Parietal lobe (tissue), 1 donor: ENCODE data around the gene RNF14. TPM values are rescaled to one million over a fixed set of nuclear protein-coding genes. Genes with fewer than 3 reads are reported as not detected.

Source experiments
- total RNA-seq: library from RNA; depleted of rRNA; stranded (reverse); fragments of >200 nt; gene quantifications from one replicate; pipeline ENCODE4 v1.2.3, GENCODE V29; 2014

RNF14 gene, protein sequence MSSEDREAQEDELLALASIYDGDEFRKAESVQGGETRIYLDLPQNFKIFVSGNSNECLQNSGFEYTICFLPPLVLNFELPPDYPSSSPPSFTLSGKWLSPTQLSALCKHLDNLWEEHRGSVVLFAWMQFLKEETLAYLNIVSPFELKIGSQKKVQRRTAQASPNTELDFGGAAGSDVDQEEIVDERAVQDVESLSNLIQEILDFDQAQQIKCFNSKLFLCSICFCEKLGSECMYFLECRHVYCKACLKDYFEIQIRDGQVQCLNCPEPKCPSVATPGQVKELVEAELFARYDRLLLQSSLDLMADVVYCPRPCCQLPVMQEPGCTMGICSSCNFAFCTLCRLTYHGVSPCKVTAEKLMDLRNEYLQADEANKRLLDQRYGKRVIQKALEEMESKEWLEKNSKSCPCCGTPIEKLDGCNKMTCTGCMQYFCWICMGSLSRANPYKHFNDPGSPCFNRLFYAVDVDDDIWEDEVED
- 56.0 TPM for total RNA-seq

DNA sequence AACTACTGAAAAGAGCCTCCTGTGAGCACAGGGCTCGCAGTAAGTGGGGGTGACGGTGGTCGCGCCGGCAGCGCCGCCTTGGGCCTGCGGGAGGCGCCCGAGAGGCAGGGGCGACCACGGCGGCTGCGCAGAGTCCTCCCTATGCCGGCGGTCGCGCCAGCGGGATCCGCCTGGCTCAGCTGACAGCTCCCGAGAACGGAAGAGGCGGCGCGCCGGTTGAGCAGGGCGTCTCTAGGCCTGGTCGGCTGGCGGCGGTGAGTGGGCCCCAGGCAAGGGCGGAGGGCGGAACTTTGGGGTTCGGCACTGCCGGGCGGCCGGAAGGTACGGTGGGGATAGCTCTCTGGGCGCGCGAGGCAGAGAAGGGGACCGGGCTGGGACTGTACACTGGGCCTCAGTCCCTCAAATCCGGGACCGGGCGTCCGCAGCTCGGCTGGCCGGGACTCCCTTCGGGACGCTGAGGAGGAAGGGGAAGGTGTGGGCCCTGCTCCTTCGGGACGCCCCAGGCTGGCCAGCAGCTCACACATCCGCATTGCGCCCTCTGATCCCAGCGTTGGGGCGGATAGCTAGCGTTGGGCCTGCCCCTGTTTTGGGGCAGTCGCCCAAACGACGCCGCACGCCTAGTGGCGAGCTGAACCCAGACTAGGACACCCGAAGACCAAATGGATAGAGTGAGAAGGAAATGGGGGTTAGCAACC is at the start of gene RNF14:
Gene RNF14, plus strand, starts transcription at position 192 of the 695 bp plus-strand sequence. CDS start 4,484 bp downstream, outside the sequence.

DNA sequence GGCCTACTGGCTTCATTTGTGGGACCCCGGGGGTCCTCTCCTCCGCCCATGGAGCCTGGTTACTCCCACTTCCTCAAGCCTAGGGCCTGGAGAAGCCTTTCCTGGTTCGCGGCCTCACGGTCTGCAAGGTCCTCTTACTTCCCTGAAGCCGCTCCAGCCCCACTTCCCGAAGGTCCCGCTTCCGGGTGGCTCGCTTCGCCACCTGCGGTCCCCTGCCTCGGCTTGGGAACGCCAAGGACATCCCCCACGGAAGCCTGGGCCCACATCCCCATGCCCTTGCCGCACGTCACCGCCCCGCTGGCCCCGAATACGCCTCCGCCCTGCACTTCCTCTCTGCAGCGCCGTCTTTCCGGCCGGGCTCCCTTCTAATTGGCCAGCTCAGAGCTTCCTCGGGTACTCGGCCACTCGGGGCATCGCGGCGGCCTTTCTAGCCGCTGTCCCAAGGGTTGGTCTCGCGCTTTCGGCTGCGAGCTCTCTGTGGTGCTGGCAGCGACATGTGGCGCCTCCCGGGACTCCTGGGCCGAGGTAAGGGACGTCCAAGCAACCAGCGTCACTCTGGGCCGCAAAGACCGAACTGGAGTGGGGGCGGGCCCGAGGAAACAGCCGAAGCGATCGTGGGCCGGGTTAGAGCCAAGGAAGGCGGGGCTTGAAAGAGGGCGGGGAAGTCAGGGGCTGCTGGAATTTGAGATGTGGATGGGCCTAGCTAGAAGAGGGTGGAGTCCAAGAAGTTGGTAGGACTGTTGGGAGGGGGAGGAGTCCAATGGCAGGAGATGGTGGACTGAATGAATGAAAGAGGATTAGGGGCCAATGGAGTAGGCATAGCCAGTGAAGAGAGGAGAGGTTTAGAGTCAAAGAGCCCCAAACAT is 45.2 kb upstream of the RNF14 start, which contains the start of gene DELE1:
Gene DELE1, plus strand, starts transcription at position 424 of the 866 bp plus-strand sequence. Its CDS starts 71 bp downstream, at position 495.

DNA sequence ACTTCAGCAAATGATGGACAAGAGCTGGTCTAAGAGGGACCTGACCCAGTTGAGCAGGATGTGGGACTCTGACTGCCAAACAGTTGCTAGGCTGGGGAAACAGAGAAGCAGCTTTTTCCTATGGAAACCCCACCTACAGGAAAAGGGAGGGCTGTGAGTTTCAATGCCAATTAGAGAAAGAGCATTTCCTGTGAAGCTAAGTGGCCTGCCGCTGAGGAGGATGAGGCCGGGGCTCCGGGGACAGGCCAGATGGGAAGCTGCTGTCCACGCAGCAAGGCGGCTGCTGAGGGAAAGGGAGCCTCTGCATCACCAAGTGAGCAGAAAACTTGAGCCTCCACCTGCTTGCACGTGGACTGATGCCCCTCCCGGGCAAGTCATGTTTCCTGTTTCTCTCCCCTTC is 10.8 kb upstream of the RNF14 start, which contains the start of gene PCDH12:
Gene PCDH12, minus strand, starts transcription at position 90 of the 400 bp plus-strand sequence. CDS start 351 bp downstream, outside the sequence.

DNA sequence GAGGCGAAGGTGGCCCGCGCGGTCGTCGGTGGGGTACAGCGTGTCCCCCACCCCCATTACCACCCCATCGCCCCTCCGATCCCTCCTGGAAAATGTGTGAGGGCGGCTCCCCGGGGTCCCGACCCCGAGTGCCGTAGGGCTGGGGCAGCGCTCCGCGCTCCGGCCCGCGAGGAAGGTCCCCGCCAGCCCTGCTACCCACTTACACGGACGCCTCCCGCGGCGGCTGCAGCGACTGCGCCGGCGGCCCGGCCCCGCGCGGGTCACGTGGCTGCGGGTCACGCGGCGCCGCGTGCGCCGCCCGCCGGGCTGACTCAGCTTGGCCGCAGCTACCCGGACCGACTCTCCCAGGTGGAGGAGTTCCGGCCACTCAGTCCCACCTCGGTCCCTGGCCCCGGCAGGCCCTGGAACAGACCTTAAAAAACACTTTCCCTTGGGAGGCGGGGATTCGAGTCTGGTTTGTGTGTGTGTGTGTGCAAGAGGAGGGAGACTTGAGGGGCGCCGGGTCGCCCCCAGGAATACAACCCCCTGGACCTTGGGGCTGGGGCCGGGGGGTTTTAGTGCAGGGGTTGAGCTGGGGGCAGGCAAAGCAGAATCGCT is 44.0 kb downstream of the RNF14 start, which contains the start of gene GNPDA1:
Gene GNPDA1, minus strand, starts transcription at position 236 of the 597 bp plus-strand sequence. CDS start 992 bp downstream, outside the sequence.

Other genes starting within 250 kb of the RNF14 start
- gene PCDH1, start 90.7 kb upstream of the RNF14 start, total RNA-seq = 55.4 TPM
- 85.4 TPM for gene DELE1, start 45.2 kb upstream of the RNF14 start, total RNA-seq
- 2.5 TPM for gene PCDH12, start 10.9 kb upstream of the RNF14 start, total RNA-seq
- gene GNPDA1, start 43.9 kb downstream of the RNF14 start, total RNA-seq = 33.2 TPM
- 230 TPM for gene NDFIP1, start 139.7 kb downstream of the RNF14 start, total RNA-seq